Posterior cingulate gyrus (tissue), 11 donors: Measurements from ENCODE around the gene SMYD3.

Experiments
- DNase-seq, 10 donors: peaks; one replicate each; pipeline versions ENCODE4 v3.0.0 to v3.0.0-alpha.2; 2020 to 2021; ENCODE audit warnings: mixed read lengths in 3 of 10
- intact Hi-C: fragments of 100-400 bp; cut with DNase I; formaldehyde crosslinking; loops from one replicate; pipeline ENCODE4 v1.15.1; 2023

SMYD3 gene

DNA sequence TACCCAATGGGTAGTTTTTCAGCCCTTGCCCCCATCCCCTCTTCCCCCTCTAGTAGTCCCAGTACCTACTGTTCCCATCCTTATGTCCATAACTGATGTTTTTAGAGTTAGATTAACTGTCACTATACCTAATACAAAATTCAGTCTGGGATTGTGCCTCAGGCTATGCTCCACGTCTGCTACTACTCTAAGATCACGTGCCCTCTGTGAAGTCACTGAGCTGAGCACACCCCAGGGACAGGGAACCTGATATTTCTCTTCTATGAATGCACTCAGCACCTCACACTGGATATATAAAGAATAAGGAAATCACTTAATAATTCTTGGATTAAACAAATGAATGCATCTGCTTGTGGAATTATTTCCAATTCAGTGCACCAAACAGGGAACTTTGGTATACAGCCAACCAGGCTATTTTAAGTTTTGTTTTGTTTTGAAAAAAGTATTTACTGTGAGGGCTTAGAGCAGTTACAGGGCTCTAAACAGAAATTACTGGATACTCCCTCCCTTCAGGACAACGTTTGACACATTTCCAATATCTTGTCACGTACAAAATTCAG lies 307.9 kb downstream of the SMYD3 start:
- DNase-seq, result no peak

DNA sequence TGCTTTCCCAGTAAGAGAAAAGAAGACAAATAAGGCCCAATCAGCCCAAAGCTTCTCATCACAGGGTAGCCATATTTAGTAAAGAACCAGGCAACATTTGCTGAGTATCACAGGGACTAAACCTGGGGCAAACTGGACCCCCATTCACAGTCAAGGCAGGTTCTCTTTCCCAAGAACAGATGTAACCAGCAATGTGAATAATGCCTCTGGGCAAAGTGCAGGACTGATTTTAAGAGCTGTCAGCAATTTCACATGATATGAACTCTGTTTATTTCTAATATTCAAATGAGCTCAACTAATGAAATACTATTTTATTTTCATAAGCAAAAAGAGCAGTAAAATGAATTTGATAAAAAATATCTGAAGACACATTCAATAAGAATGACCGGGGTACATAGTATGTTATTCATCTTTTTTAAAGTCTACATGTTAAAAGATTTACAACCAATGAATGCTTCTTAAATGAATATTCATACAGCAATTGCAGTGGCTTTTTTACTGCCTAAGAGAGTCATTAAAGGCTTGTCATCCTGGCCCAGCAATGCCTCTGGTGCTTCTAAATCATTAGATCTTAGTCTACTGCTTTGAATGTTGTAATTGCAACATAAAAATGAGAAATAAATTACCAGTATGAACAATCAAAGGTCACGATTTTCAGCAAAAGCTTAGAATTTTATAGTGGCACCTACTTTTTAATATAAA lies 308.8 kb downstream of the SMYD3 start:
- intact Hi-C loops, result no loop called here

More for the DNA sequence above, 307.9 kb downstream of the SMYD3 start:
- intact Hi-C loops, result no loop called here

DNA sequence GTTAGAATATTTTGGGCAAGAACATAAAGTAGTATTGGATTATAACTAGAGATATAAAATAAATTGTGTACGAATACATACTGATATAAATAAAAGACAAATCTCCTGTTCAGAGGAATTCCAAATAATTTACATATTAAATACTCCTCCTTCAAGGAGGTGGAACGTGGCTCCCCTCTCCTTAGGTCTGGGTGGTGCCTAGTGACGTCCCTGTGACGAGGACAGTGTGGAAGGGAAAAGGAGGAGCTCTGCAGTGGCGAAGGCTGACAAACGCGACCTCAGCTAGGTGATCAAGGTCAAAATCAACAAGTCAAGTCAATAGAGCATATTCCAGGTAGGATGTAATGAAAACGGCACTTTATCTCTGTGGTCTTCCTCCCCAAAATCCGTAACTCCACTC lies 310.0 kb downstream of the SMYD3 start:
- DNase-seq, result no peak
- intact Hi-C loops, result no loop called here

More for the DNA sequence above, 308.8 kb downstream of the SMYD3 start:
- DNase-seq, result no peak

DNA sequence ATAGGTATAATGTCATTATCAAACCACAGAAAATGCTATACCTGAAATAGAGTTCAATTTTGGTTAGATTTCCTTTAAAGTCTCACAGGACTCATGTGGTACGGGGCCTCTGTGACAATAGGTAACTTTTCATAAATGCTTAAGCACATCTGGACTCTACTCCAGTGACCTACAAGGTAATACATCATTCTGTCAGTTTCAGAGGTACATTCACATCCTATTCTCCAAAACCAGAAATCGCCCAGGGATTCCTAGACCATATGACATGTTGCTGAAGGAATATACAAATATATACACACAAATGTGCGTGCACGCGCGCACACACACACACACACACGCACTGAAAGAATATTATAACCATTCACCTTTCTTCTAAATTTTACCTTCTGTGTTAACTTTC lies 311.8 kb downstream of the SMYD3 start:
- intact Hi-C loops, result no loop called here
- DNase-seq, result no peak

DNA sequence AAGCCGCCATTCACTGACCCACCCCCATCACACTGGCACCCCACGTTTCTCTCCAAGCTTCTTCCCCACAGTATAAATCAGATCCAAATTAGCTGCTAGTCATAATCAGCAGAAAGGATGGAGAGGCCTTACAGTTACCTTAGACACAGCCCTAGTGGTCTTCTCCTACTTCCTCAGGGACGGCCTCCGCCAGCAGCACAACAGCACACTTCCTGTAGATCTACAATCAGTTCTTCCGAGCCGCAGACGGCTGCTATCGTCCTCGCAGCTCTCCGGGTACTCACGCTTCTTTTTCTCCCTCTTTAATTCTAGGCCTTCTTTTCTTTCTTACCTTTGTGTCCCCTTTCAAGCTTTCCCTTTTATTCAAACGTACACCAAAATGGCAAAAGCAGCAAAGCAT lies 313.5 kb downstream of the SMYD3 start:
- intact Hi-C loops, result no loop called here
- no peak for DNase-seq

DNA sequence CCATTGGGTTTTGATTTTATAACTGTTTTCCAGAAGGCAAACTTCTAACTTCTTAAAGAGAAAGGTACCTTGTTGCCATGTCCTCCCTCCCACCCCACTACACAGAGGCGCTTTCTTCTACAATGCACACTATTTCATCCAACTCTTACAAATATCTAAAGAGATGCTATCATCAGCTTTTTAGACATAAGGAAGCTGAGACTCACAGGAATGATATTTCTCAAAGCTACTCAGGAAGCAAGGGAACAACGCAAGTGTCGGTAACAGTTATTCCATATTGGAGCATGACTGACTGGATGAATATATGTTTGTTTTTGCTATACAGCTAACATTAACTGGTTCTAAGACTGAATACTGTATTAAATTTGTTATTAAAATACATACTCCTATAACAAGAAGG lies 318.0 kb downstream of the SMYD3 start:
- no peak for DNase-seq
- intact Hi-C loops, result no loop called here

DNA sequence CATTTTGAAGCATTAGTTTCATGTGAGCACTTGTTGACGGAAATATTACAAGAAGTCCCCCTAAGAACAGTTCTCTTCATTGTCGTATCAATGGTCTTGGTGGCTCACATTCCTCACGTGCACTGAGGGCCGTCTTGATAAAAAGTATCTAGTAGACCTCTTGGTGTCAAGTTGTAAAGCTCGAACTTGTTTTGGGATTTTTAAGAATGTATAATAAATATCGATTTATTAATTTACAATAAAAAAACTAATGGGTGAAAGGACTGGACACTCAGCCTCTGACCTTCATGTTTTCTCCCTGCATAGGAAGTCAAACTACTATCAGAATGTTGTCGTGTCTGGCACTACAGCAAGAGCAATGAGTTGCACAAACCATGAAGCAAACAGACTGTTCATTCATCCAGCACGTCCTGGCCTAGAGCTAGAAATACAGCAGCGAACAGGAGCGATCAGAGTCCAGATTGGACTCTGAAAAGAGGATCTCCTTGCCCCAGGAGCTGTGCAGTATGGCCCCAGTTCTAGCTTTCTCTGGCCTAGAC lies 319.2 kb downstream of the SMYD3 start:
- intact Hi-C loops, result no loop called here

DNA sequence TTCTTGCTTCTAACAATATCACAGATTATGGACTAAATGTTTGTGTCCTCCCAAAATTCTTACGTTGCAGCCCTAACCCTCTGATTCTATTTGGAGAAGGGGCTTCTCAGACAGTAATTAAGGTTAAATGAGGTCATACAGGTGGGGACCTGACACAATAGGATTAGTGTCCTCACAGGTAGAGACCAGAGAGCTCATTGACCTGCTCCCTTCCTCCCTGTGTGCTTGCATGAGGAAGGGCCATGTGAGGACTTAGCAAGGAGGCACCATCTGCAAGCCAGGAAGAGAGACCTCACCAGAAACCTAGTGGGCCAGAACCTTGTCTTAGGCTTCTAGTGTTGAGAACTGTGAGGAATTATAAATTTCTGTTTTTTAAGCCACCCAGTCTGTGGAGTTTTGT lies 322.6 kb downstream of the SMYD3 start:
- intact Hi-C loops, result no loop called here
- no peak for DNase-seq

More for the DNA sequence above, 319.2 kb downstream of the SMYD3 start:
- no peak for DNase-seq

DNA sequence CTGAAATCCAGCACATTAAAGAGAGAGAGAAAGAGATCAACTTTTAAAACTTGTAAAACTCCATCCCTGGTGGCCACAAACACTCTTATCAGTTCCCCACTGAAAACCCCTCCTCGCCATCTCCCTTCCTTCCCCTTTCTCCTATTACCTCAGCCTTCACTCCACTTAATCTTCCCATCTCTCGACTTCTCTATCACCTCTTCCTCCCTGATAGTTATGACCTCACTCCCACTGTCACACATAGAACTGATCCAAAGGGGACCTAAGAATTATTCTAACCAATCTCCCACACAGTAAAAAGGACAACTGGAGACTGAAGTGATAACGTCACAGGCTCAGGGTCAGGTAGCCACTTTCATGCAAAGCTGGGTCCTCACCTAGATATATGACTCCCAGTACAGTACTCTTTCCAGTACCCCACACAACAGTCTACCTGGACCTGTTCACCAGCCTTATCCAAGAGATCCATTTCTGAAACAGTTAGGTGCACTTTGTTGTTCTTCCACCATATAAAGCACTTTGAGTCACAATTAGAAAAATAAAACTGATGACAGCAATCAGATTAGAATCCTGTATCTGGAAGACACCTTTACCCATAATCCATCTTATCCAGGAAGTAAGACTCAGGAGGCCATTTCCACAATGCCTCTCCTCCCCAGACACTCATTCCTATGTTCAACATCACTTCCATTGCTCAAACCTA lies 324.8 kb downstream of the SMYD3 start:
- intact Hi-C loops, result no loop called here
- DNase-seq, result no peak

DNA sequence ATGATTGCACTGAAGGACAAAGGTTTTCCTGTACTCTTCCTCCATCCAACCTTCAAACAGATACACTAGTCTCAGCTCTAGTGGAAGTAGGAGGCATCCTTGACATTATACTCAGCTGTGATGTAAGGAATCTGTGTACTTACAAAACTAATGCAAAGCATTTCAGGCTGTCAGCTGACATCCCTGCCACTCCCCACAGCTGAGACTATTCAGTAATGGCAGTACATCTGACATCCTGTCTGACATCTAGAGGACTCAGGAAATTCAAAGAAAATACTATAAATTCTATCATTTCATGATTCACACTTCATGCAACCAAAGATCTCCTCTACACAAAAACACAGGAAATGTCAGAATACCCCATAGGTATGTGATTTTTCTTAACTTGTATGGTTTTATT lies 325.8 kb downstream of the SMYD3 start:
- DNase-seq, result no peak
- intact Hi-C loops, result no loop called here

DNA sequence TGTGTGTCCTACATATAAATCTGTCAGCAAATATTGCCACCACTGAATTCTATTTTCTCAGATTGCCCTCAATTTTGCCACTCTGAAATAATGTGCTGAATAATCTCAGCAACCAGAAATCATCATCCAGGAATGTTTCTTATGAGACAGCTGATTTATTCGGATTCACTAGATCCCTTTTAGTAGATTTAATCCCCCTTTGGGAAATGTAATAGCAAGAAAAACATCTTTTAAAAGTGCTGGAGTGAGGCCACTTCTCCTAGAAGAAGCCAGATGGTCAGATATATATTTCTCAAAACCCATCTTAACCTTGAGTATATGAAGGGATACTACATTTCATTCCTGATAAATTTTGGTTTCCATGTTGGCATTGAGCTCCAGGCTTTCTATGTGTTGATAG lies 327.7 kb downstream of the SMYD3 start:
- intact Hi-C loops, result no loop called here
- DNase-seq, result no peak

DNA sequence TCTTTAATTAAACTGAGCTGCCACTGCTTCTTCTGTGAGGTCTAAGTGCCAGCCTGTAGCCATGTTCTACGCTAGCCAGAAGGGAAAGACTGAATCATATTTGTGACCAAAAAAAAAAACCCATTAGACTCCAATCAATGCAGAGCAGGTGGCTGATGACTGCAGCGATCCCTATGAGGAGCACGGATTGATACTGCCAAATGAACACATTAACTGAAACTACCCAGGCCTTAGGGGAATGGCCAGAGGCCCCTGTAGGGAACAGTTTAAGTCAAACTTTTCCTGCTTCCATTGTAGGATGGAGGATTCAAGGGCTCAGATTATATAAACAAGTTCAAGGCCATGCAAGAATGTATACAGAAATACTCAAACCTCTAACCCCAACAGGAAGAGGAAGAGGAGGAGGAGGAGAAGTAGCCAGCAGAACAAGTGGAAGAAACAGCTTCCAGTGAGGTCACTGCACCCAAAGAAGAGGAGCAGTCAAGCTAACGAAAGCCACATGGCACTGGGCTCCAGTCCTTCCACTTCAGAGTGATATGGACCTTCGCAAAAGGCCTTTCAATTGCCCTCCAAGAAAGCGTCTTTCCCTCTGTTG lies 328.3 kb downstream of the SMYD3 start:
- intact Hi-C loops, result no loop called here

DNA sequence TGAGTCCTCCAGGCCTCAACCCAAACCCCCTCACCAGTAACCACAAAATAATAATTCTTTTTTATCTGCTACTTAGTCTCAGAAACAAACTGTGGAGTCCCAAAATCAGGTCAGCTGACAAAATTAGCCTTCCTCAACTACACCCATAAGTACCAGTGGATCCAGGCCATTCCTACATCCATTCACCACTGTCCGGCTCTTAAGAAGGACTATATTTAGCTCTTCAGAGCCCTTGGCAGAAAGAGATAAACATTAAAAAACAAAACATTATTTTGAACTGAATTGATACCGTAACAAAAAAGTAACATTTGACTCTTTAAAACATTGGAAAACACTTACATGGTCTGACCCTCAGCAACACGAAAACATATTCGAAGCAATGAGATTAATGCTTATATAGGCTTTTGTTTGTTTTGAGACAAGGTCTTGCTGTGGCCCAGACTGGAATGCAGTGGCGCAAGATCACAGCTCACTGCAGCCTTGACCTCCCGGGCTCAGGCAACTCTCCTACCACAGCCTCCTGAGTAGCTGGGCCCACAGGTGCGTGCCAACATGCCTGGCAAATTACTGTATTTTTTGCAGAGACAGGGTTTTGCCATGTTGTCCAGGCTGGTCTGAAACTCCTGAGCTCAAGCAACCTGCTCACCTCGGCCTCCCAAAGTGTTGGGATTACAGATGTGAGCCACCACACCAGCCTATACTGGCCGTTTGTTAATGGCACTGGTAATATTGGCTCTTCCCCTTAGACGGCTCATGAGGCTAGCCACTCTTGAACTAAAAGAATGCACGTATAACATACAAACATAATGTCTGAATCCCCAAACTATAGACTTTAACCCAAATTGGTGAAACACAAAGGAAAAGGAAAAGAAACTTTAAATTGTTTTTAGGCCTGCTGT lies 330.7 kb downstream of the SMYD3 start:
- intact Hi-C loops, result no loop called here
- DNase-seq, result no peak

More for the DNA sequence above, 328.3 kb downstream of the SMYD3 start:
- no peak for DNase-seq

DNA sequence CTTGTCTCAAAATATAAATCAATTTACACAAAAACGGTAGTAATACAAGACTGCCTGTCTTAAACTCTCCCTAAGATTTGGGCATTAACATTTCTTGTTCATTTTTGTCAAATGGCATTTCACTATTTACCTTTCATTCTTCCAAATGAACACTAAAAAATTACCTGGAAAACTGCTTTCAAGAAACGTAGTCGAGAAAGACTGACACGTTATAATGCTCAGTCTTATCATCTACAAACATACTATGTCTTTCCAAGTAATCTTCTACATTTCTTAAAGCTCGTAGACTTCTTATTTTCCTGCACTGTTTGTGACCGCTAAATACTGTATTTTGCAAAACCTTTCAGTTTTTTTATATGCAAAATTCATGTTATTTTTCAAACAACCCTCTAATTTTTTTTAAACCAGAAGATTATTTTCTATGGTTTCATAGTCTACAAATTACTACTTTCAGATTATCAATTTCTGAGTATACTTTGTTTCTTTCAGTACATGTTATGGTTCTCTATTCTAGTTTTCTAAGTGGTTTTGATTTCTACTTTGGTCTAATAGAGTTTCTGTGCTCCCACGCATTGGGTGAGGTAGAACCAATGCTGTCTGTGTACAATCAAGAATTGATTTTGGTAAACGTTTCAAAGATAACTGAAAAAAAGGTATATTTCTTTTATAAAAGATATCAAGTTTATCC lies 336.4 kb downstream of the SMYD3 start:
- intact Hi-C loops, result no loop called here
- no peak for DNase-seq

DNA sequence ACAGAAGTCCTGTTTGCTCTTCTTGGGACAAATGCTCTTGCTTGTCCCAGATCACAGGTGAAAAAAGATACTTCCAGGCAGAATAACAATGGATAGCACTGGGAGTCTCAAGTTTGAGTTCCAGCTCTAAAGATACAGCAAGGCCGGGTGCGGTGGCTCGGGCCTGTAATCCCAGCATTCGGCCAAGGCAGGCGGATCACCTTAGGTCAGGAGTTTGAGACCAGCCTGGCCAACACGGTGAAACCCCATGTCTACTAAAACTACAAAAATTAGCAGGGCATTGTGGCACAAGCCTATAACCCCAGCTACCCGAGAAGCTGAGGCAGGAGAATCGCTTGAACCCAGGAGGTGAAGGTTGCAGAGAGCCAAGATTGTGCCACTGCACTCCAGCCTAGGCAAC lies 337.6 kb downstream of the SMYD3 start:
- DNase-seq, result no peak
- intact Hi-C loops, result no loop called here

DNA sequence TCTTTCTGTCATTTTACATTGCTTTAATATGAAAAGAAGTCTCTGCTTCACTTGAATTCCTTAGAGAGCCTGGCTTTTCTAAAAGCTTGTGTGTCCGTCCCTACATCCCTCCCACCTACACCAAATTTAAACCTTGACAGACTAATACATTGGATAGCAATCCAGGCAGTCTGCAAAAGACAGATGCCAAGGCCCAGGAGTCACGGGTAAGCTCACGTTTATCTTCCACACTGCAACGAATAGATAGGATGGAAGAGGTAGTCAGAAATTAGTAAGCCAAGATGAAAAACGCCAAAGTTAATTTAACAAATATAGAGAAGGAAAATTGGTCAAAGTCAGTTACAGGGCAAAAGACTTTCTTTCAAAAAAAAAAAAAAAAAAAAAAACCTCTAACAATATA lies 338.1 kb downstream of the SMYD3 start:
- intact Hi-C loops, result no loop called here
- DNase-seq, result no peak

DNA sequence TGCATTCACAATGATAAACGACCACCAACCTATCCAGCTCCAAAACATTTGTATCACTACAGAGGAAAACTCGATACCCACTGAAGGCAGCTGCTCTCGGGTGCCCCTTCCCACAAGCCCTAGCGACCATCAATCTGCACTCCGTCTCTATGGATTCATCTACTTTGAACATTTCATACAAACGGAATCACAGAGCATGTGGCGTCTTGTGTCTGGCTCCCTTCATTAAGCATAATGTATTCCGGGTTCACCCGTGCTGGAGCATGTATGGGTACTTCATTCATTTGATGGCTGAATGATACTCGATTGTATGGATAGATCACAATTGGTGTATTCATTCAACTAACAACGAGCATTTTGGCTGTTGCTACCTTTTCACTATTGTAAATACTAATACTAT lies 340.2 kb downstream of the SMYD3 start:
- DNase-seq, result no peak
- intact Hi-C loops, result no loop called here

DNA sequence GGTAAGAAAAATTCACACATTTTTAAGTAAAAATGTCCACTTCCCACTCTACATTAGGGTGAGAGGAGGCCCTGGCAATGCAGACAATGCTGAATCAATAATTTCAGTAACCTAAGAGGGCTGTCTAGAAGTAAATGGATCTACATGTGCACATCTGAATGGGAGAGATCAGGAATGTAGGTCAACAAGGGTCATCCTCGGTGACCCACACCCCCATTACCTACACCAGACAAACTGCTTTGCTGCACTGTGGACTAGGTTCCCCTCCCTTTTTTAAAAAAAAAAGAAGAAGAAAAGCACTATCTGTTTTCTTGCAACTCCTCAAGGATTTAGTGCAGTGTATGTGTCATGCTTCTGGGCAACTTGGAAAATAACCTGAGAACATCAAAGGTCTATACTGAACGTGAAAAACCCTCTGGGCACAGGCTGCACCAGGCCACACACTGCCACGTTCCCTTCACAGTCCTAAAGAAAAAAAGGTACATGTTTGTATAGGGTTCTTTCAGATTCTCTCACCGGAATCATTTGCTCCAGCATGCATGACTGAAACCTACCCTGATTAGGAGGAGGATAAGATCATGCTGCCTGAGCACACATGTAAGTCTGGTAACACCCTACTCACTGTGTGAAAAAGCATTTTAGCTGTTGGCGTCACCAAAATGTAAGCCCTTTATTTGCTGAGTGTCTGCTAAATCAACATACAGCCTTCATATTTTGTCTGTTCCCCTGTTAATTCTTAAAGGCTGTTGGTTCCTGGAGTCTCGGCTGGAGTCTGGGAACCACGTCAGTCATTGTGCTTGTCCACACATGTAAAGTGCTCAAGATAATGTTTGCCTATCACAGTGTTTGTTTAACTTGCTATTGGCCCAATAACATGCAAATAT lies 341.0 kb downstream of the SMYD3 start:
- DNase-seq, result no peak
- intact Hi-C loops, result no loop called here

DNA sequence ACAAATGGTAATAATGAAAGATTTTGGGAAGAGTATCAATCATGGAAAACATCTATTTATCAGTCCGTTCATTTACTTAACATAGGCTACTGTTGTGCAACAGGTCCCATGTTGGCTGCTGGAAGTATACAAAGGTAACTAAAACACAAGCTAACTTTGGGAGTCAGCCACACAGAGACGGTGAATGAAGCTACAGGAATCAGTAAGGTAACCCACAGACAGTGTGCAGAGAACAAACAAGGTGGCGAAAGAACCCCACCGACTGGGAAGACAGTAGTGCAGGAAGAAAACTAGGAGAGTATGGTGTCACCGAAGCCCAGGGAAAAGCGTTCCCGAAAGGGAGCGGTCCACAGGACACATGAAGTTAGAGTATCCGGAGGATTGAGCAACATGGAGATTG lies 342.3 kb downstream of the SMYD3 start:
- DNase-seq, result no peak
- intact Hi-C loops, result no loop called here
